GM12873 (cell line): ENCODE results near the gene HORMAD2.

ENCODE experiments used
- TF ChIP-seq, protein P1 (sequence below): IDR thresholded peaks from 2 replicates; pipeline ENCODE4 v1.5.1; 2012; ENCODE audit warnings: low read depth, mild to moderate bottlenecking, moderate library complexity, low read length, control low read depth; ENCODE audit not compliant: insufficient read depth; ENCODE audit errors: missing control alignments

Gene HORMAD2

DNA sequence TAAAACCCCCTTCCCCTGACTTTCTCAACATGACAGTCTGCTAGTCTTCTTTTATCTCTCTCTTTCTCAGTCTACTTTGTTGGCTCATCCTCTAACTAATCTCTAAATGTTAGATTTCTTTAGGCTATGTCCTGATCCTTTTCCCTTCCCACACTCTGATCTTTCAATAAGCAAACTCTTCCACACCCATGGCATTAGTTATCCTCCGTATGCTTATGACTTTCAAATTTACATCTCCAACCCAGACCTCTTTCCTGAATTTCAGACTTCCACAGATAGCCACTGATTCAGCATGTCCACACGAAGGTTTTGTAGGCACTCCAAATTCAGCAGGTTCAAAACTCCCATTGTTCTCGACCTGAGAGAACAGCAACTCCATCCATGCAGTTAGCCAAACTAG lies 90.7 kb downstream of the HORMAD2 start:
- TF ChIP-seq, protein P1, sequence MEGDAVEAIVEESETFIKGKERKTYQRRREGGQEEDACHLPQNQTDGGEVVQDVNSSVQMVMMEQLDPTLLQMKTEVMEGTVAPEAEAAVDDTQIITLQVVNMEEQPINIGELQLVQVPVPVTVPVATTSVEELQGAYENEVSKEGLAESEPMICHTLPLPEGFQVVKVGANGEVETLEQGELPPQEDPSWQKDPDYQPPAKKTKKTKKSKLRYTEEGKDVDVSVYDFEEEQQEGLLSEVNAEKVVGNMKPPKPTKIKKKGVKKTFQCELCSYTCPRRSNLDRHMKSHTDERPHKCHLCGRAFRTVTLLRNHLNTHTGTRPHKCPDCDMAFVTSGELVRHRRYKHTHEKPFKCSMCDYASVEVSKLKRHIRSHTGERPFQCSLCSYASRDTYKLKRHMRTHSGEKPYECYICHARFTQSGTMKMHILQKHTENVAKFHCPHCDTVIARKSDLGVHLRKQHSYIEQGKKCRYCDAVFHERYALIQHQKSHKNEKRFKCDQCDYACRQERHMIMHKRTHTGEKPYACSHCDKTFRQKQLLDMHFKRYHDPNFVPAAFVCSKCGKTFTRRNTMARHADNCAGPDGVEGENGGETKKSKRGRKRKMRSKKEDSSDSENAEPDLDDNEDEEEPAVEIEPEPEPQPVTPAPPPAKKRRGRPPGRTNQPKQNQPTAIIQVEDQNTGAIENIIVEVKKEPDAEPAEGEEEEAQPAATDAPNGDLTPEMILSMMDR, result no peak

DNA sequence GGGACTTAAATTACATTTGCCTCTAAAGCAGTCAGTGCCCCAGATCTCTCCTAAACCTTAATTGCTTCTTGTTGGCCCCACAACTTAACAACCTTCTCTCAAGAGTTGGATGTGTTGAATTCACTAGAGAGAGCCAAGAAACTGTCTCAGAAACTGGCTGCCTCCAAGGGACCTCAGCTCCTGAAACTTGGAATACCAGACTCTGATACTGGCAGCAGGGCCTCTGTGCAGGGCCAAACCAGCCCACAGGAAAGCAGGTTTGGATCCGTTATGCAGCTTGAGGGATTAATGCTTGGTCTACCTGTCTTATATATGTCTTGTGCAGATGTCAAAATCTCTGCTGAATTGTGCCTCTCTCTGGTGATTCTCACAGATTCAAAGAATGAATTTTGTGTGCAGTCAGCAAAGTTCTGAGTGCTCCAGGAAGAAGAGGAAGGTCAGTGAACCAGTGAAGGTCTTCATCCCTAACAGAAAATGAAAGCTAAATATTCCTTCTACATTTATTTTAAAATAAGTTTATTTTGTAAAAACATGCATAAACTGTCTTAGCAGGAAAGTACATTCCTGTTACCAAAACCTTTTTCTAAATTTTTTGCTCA lies 95.5 kb downstream of the HORMAD2 start:
- TF ChIP-seq, protein P1, result no peak

DNA sequence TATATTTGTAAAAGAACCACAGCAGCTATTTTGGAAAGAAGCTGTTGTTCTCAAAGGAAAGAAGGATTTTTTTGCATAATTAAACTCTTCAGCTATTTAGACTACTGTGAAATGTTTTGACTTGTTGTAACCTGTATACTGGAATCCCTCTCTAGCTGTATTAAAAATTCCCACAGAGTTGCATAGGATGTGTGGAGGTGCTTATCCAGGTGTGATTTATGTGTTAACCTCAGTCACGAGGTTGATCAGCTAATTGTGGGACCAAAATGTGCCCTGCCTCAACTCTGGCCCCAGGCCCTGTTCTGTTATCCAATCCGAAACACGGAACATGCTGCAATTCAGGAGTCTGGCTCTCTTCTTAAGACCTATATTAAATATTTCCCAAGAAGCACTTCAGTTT lies 96.2 kb downstream of the HORMAD2 start:
- TF ChIP-seq, protein P1, result no peak

DNA sequence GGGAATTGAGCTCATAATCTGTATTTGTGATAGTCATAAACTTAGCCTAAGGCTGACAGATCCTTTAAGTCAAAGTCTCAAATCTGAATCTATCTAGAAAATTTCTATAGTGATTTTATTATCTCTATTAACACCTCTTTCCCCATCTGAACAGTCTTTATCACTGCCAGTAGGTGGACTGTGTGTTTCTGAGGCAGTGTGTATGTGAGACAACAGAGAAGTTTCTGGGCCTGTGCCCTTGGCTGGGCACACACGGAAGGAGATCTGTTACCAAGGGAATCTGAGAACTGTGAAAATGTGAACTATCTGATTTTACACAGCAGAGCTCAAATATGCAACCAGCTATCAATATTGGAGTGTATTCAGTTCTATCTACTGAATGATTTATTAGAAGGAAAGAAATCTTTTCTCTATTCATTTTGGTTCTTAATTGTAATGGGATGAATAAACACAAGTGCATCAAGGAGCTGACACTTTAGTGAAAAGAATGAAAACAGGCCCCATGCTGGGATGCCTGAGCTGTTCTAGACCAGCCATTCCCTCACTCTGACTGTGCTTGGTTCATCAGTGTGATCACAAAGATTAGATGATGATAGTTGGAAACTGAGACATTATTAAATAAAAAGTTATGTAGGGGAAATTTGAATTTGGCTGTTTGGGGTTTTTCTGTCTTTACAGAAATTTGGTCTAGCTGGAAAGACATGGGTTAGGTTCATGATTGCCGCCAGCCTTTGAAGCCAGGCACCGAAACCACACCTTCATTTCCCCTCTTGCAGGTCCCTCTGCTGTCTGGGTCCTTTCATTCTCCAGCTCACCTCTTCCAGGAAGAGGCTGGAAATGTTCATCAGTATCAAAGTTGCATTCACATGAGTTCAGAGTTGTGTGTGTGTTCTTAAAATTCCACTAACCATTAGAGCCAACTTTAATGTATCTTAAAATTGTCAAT lies 98.2 kb downstream of the HORMAD2 start:
- TF ChIP-seq, protein P1, result no peak

DNA sequence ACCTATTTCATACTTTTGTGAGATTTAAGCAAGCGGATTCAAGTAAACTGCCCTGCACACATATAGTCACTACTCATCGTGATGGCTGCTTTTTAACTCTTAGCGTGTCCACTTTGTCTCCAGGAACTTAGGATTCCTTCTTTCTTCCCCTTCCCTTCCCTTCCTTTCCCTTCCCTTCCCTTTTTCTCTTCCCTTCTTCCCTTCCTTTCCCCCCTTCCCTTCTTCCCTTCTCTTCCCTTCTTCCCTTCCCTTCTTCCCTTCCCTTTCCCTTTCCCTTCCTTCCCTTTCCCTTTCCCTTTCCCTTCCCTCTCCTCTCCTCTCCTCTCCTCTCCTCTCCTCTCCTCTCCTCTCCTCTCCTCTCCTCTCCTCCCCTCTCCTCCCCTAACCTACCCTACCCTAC lies 100.4 kb downstream of the HORMAD2 start:
- TF ChIP-seq, protein P1, result no peak

DNA sequence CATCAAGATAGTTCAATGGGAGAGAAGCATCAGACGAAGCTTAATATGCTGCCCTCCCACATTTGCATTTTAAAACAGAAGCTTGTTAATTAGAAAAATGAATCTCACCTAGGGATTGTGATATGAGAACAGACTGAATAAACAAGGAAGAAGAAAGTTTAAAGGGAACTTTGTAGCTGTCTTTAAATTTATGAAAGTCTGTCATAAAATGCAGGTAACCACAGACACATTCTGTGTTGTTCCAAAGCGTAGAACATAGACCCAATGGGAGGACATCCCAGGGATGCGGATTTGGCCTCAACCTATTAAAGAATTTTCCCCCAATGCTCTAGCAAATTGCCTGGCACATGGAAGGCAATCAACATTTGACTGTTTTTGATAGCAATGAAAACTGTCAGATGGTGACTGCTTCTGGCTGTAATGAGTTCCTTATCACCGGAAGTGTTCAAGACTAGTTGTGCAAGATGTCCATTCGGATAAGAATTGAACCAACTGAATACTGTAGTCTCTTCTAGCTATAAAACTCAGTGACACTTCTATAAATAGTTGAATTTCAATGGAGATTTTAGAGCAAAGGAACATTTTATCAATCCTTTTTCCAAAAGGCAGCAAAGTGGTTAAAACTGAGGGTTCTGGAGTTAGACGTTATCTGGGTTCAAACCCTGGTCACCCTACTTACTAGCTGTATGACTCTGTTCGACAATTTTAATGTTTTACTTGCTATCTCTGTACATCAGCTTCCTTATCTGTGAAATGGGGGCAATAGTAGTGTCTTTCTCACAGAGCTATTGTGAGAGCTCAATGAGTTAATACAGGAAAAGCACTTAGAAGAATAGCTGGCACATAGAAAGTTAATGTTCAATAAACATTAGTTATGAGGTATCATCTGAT lies 101.4 kb downstream of the HORMAD2 start:
- TF ChIP-seq, protein P1, result no peak
